ENCODE data around the gene HEMGN. TPM values are rescaled to one million over a fixed set of nuclear protein-coding genes. Genes with fewer than 3 reads are reported as not detected.

Gene HEMGN
- total and polyA plus RNA-seq, 2 of the 8 experiments (the other 6 are each of a cell fraction or from before 2014, with no cell fraction given) = not detected

- TF ChIP-seq POU5F1 (IDR thresholded peaks at IDR 0.05; ENCODE audit: low read depth, low read length) (no peak), NRF1 (IDR thresholded peaks at IDR 0.05; ENCODE audit: low read depth, low read length) (no peak), CBX5 (IDR thresholded peaks at IDR 0.05; ENCODE audit: low read depth, low read length) (no peak)
These were observed 34.8 kb upstream of the HEMGN start (continued) for GRCh38 chr9:97972753-97973152.
